Astrocyte of the spinal cord (primary cell): ENCODE results near the gene TPD52L2.
A peak's percentile ranks its signal among the peaks of the same experiment; 100 is the strongest.

Source experiments
- DNase-seq: peaks from one replicate; pipeline ENCODE4 v3.0.0; 2011; ENCODE audit warnings: low read depth, low spot score
- H3K4me3 ChIP-seq: 2 replicates; pipeline ENCODE4 v1.5.1; 2011; ENCODE audit warnings: low read depth, mild to moderate bottlenecking, low read length, moderate library complexity
- CTCF ChIP-seq: IDR thresholded peaks from 2 replicates; pipeline ENCODE4 v1.5.1; 2012; ENCODE audit warnings: low read depth, mild to moderate bottlenecking, low read length, inconsistent platforms
- in situ Hi-C: cut with HindIII; loops from 2 replicates; pipeline ENCODE4 v1.10.0; 2017; ENCODE audit warnings: low sequenced_read_pairs

TPD52L2 gene

GRCh38 chr20:63860325-63861051, 4.6 kb upstream of the TPD52L2 start:
- no peak overlapping the region for H3K4me3 ChIP-seq
- in situ Hi-C loops: no loop called here
- no peak for TF ChIP-seq CTCF
- no peak for DNase-seq

- TF ChIP-seq CTCF: no peak
- no peak within 1 kb of the TSS for H3K4me3 ChIP-seq
- no peak for DNase-seq
- in situ Hi-C loops: no loop called here
Observed at GRCh38 chr20:63861365-63861934, 3.6 kb upstream of the TPD52L2 start, which contains the start of gene ABHD16B. TSS of gene ABHD16B (plus strand) at chr20:63861498. CDS start at chr20:63861541, 43 bp downstream.

- no peak for TF ChIP-seq CTCF
- H3K4me3 ChIP-seq: no peak overlapping the region
- DNase-seq: no peak
- in situ Hi-C loops: no loop called here
Observed at GRCh38 chr20:63861981-63862901, 2.8 kb upstream of the TPD52L2 start.

- H3K4me3 ChIP-seq: no peak overlapping the region
- in situ Hi-C loops: no loop called here
- no peak for DNase-seq
- TF ChIP-seq CTCF: no peak
Observed at GRCh38 chr20:63863021-63863797, 1.9 kb upstream of the TPD52L2 start.

GRCh38 chr20:63863798-63864544, 1.1 kb upstream of the TPD52L2 start:
- peak; percentile 75 for DNase-seq
- H3K4me3 ChIP-seq: peak overlapping the region; percentile 97
- peak; percentile 62 for TF ChIP-seq CTCF
- in situ Hi-C loops: no loop called here
